Esophagus squamous epithelium (tissue), 4 donors: ENCODE measurements around the gene ORC4.

Experiments used
- POLR2A ChIP-seq, 4 donors: fragments of 450-650 bp; IDR thresholded peaks; one replicate each; pipeline ENCODE4 v1.6.1; 2017; ENCODE audit warnings: antibody characterized with exemption in 4 of 4, mild to moderate bottlenecking in 4 of 4, moderate library complexity in 3 of 4
- TF ChIP-seq, protein P1 (sequence below), 6 experiments: fragments of 450-650 bp in 4 of 6; fragments of 200-600 bp in 2 of 6; sonication (generic) in 2 of 6; IDR thresholded peaks; one replicate each; pipeline ENCODE4 v1.5.1; 2016 to 2019; ENCODE audit warnings: antibody characterized with exemption in 6 of 6, mild to moderate bottlenecking in 4 of 6, moderate library complexity in 4 of 6

DNA sequence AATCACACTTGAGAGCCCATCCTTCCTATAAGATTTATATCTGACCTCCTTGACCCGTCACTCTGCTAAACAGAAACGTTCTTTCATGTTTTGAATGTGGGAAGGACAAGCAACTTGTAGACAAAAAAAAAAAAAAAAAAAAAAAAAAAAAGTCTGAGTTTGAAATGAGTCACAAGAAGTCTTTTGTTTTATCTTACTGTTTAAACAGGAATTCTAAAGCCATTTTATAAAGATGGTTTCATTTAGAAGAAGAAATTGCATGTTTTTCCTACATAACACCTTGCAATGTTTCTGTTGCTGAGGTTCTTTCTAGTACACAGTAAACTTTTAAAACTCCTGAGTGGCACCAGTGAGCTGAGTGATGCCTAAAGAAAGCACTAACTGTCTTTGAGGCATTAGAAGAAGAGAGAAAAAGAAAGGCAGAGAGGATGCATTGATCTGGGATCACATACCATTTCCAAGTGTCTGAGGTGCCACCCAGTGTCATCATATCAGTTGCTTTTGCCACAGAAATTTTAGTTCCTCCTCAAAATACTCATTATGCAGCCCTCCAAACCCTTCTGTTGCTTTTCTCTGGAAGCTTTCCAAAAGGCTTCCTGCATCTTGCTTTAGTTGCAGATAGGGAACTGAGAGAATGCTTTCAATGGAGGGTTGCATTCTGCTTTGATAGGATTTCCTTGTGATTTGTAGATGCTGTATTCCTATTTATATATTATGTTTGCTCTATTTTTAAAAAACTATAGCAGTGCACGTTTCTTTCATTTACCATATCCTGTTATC is 106.6 kb downstream of the ORC4 start:
- TF ChIP-seq POLR2A (IDR thresholded peaks at IDR 0.05), result no peak
- TF ChIP-seq, protein P1, sequence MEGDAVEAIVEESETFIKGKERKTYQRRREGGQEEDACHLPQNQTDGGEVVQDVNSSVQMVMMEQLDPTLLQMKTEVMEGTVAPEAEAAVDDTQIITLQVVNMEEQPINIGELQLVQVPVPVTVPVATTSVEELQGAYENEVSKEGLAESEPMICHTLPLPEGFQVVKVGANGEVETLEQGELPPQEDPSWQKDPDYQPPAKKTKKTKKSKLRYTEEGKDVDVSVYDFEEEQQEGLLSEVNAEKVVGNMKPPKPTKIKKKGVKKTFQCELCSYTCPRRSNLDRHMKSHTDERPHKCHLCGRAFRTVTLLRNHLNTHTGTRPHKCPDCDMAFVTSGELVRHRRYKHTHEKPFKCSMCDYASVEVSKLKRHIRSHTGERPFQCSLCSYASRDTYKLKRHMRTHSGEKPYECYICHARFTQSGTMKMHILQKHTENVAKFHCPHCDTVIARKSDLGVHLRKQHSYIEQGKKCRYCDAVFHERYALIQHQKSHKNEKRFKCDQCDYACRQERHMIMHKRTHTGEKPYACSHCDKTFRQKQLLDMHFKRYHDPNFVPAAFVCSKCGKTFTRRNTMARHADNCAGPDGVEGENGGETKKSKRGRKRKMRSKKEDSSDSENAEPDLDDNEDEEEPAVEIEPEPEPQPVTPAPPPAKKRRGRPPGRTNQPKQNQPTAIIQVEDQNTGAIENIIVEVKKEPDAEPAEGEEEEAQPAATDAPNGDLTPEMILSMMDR (IDR thresholded peaks at IDR 0.05), result no peak
